ENCODE measurements around the gene IL17REL. TPM values are rescaled to one million over a fixed set of nuclear protein-coding genes. Genes with fewer than 3 reads are reported as not detected.

IL17REL gene
- total RNA-seq: not detected
- long read RNA-seq: 0 reads

- DNase-seq (ENCODE audit: missing footprints) (no peak), ATAC-seq (no peak)
- intact Hi-C loops (cut with DNase I): no loop called here
Measured at GRCh38 chr22:50012211-50013181, at the start of gene IL17REL. Gene IL17REL, minus strand, starts transcription at chr22:50012765. Its CDS starts 119 bp downstream, at chr22:50012646.

- DNase-seq (ENCODE audit: missing footprints) (no peak), ATAC-seq (no peak)
- intact Hi-C loops (cut with DNase I): no loop called here
Measured at GRCh38 chr22:50061824-50062355, 49.3 kb upstream of the IL17REL start.

- intact Hi-C loops (cut with DNase I): no loop called here
- ATAC-seq: no peak
- no peak for DNase-seq (ENCODE audit: missing footprints)
Measured at GRCh38 chr22:50061141-50061823, 48.7 kb upstream of the IL17REL start.

GRCh38 chr22:50060441-50061140, 48.0 kb upstream of the IL17REL start:
- ATAC-seq (no peak), DNase-seq (ENCODE audit: missing footprints) (no peak)
- intact Hi-C loops (cut with DNase I): no loop called here

- intact Hi-C loops (cut with DNase I): no loop called here
- ATAC-seq: no peak
- no peak for DNase-seq (ENCODE audit: missing footprints)
Measured at GRCh38 chr22:50059881-50060262, 47.3 kb upstream of the IL17REL start.

GRCh38 chr22:50058906-50059880, 46.6 kb upstream of the IL17REL start:
- DNase-seq (ENCODE audit: missing footprints) (no peak), ATAC-seq (no peak)
- intact Hi-C loops (cut with DNase I): no loop called here

- no peak for DNase-seq (ENCODE audit: missing footprints)
- ATAC-seq: no peak
Measured at GRCh38 chr22:50058061-50058905, 45.7 kb upstream of the IL17REL start, which contains the start of gene TTLL8. Gene TTLL8, minus strand, starts transcription at chr22:50058298.

GRCh38 chr22:50057278-50058060, 44.9 kb upstream of the IL17REL start:
- DNase-seq (ENCODE audit: missing footprints) (no peak), ATAC-seq (no peak)
- intact Hi-C loops (cut with DNase I): no loop called here

More at GRCh38 chr22:50058061-50058905, 45.7 kb upstream of the IL17REL start, which contains the start of gene TTLL8:
- intact Hi-C loops (cut with DNase I): no loop called here

GRCh38 chr22:50056214-50056972, 43.8 kb upstream of the IL17REL start:
- intact Hi-C loops (cut with DNase I): no loop called here
- DNase-seq (ENCODE audit: missing footprints) (no peak), ATAC-seq (no peak)

GRCh38 chr22:50053861-50054260, 41.3 kb upstream of the IL17REL start:
- no peak for ATAC-seq
- intact Hi-C loops (cut with DNase I): no loop called here
- no peak for DNase-seq (ENCODE audit: missing footprints)

- intact Hi-C loops (cut with DNase I): no loop called here
- ATAC-seq: no peak
Measured at GRCh38 chr22:50051930-50052329, 39.4 kb upstream of the IL17REL start.

GRCh38 chr22:50049299-50050195, 37.0 kb upstream of the IL17REL start:
- intact Hi-C loops (cut with DNase I): no loop called here
- ATAC-seq: no peak

More at GRCh38 chr22:50051930-50052329, 39.4 kb upstream of the IL17REL start:
- no peak for DNase-seq (ENCODE audit: missing footprints)

GRCh38 chr22:50048836-50049235, 36.3 kb upstream of the IL17REL start:
- no peak for DNase-seq (ENCODE audit: missing footprints)
- ATAC-seq: no peak
- intact Hi-C loops (cut with DNase I): no loop called here

More at GRCh38 chr22:50049299-50050195, 37.0 kb upstream of the IL17REL start:
- DNase-seq (ENCODE audit: missing footprints): no peak

GRCh38 chr22:50048061-50048765, 35.6 kb upstream of the IL17REL start:
- no peak for DNase-seq (ENCODE audit: missing footprints)
- intact Hi-C loops (cut with DNase I): no loop called here
- no peak for ATAC-seq
